ENCODE measurements around the gene NINJ1.
A peak's percentile ranks its signal among the peaks of the same experiment; 100 is the strongest.
"Not testable (repeated sequence)": the region's sequence is repeated elsewhere in the genome, so short reads cannot be mapped to it uniquely, and the experiment has no call there.

Gene NINJ1

DNA sequence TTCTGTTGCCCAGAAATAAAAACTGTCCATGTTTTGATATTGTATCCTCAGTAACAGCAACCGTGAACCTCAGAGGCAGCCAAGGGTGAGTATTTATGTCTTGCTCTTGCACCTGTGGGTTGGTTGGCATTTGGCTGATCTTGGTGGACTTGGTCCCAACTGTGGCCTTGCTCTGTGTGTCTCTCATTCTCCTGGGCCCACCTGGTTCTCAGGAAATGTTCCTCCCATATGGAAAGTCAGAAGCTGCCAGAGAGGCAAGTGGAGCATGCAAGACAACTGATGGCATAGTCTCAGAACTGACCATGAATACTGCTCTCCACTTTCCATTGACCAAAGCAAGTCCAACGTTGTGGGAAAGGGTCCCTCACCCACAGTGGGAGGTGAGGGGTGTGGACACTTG is 13.6 kb upstream of the NINJ1 start:
- Mint-ChIP-seq H3K9me3 (peaks cover 28% of the 10 kb centered on the region), H3K36me3 (ENCODE audit: low read depth) (peaks cover 14% of the 10 kb centered on the region)

DNA sequence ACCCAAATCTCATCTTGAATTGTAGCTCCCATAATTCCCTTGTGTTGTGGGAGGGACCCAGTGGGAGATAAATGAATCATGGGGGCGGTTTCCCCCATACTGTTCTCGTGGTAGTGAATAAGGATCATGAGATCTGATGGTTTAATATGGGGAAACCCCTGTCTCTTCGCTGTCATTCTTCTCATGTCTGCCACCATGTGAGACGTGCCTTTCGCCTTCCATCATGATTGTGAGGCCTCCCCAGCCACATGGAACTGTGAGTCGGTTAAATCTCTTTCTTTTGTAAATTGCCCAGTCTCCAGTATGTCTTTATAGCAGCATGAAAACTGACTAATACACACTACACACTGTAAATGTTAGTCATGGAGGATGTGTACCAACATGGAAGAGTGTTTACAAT is 12.6 kb upstream of the NINJ1 start:
- peak overlapping the region; percentile 45 for H3K27ac Mint-ChIP-seq
- H3K4me3 Mint-ChIP-seq; H3K27me3 Mint-ChIP-seq (ENCODE audit: low read depth): not testable (repeated sequence)
- peaks cover 52% of the 10 kb centered on the region for H3K4me1 Mint-ChIP-seq (ENCODE audit: low read depth)
- H3K36me3 Mint-ChIP-seq (ENCODE audit: low read depth) = peaks cover 14% of the 10 kb centered on the region
- peaks cover 28% of the 10 kb centered on the region for H3K9me3 Mint-ChIP-seq

More for the DNA sequence above, 13.6 kb upstream of the NINJ1 start:
- Mint-ChIP-seq H3K4me3 (no peak overlapping the region), H3K4me1 (ENCODE audit: low read depth) (peaks cover 50% of the 10 kb centered on the region), H3K27me3 (ENCODE audit: low read depth) (no peaks in the 10 kb centered on the region), H3K27ac (no peak overlapping the region)

DNA sequence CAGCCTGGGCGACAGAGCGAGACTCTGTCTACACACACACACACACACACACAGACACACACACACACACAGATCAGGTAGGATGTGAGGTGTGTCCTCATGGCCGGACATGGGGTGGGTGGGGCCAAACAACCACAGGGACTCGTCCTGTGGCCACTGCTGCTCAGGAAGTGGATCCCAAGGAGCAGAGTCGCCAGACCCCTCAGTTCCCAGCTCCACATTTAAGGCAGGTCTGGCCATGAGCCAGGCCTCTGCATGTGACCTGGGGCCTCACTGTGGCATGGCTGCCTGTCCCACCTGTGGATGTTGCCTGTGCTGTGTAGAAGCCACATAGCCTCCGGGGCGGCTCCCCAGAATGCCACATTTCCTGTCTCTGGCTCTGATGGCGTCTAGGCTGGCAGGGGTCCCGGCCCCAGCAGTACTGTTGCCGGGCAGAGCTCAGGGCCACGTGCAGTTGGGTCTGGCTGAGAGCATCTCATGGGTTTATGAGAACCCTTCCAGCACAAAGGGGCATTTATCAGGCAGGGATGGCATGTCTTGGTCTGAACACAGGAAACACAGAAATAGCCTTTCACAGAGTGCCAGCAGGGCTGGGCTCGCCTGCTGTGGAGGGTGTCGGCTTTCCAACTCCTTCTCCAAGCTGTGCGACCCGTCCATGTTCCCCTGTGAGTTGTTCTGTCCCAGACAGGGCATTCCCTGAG is 9.9 kb upstream of the NINJ1 start:
- Mint-ChIP-seq H3K27ac (peak overlapping the region; percentile 78), H3K27me3 (ENCODE audit: low read depth) (no peaks in the 10 kb centered on the region), H3K4me1 (ENCODE audit: low read depth) (peaks cover 46% of the 10 kb centered on the region), H3K36me3 (ENCODE audit: low read depth) (peaks cover 11% of the 10 kb centered on the region), H3K4me3 (peak overlapping the region; percentile 22), H3K9me3 (peaks cover 22% of the 10 kb centered on the region)

DNA sequence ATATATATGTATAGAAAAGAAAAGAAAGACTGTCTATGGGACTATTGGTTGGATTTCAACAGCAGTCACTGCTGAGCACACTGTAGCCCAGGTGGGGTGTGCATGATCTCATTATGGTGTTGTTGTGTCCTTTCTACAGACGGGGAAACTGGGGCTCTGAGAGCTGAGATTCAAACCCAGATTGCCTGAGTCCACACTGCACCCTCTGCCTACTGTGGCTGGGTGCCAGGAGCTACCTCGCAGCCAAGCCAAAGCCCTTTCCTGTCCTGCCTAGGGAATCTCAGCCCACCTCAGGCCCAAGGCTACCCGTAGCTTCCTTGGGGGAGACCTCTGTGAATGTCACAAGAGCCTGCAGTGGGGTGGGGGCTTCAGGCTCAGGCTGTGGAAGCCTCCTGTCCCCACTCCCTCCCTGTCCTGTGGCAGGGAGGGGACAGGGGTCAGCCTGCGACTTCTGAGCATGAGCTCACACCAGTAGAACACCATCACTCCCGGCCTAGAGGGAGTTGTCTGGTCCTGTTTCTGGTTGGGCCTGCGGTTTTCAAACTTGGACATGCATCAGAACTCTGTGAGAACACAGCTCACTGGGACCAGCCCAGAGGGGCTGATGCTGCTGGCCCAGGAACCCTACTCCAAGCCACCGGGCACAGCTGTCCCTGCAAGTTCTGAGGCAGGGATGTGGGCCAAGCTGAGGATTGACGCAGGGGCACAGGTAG is 7.9 kb upstream of the NINJ1 start:
- Mint-ChIP-seq H3K4me1 (ENCODE audit: low read depth) (peaks cover 52% of the 10 kb centered on the region), H3K9me3 (peaks cover 13% of the 10 kb centered on the region), H3K36me3 (ENCODE audit: low read depth) (peaks cover 4% of the 10 kb centered on the region), H3K27ac (no peak overlapping the region), H3K27me3 (ENCODE audit: low read depth) (no peaks in the 10 kb centered on the region), H3K4me3 (no peak overlapping the region)

DNA sequence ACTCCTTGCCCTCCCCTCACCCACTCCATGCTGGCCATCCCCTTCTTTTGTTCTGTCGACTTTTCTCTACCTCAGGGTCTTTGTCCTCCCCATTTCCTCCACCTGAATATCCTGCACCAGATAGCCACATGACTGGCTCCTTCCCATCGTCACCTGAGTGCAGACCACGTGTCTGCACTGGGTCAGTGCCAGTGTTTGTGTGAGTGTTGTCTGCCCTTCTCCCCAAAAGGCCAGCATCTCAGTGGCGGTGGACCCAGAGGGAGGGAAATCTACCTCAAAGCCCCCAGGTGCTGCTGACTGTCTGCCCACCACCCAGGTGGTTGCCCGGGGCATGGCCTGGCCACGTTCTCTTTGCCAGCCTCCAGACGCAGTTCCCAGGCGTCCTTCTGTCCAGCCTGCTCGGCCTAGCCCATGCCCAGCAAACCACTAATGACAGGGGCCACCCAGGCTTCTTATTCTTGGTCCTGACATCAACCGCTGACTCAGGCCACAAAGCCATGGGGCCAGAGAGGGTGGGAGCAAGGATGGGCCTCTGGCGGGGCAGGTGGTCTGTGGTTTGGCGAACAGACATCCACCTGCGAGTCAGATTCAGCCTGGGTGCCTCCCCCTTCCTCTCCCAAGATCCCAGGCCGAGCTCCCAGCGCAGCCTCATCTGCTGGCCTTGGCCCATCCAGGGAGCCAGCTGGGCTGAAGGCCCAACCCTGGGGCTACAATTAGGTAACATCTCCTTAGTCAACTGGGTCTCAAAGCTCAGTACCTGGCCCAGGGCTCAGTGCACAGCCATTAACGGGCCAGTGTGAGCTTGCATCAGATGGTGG is 5.5 kb upstream of the NINJ1 start:
- Mint-ChIP-seq H3K36me3 (ENCODE audit: low read depth) (no peaks in the 10 kb centered on the region), H3K4me1 (ENCODE audit: low read depth) (peaks cover 49% of the 10 kb centered on the region), H3K27ac (peak overlapping the region; percentile 55), H3K27me3 (ENCODE audit: low read depth) (no peaks in the 10 kb centered on the region), H3K9me3 (peaks cover 4% of the 10 kb centered on the region), H3K4me3 (no peak overlapping the region)

DNA sequence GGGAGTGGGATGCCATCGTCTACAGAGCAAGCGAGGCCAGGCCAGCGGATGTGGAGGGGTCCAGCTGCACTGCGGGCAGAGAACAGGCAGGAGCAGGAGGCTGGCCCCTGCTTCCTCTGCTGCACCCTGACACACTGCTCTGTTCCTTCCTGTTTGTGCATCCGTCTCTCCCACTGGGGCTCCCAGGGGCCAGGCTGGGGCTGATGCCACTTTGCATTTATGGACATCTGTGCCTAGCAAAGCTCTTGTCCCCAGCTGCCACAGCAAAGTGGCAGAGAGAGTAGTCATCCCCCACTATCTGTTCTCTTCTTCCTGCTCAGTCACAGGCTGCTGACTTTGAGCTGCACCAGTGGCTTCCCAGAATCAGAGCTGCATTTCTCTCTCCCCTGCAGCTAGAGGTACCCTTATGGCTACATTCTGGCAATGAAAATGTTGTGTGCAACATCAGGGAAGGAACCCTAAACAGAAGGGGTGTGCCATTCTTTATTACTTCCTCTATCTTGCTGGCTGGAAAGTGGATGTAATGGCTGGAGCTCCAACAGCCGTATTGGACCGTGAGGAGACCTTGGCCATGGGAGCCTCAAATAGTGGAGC is 4.2 kb upstream of the NINJ1 start:
- no peaks in the 10 kb centered on the region for H3K27me3 Mint-ChIP-seq (ENCODE audit: low read depth)
- H3K36me3 Mint-ChIP-seq (ENCODE audit: low read depth) = no peaks in the 10 kb centered on the region
- H3K4me1 Mint-ChIP-seq (ENCODE audit: low read depth) = peaks cover 37% of the 10 kb centered on the region
- H3K27ac Mint-ChIP-seq = peak overlapping the region; percentile 83
- no peak overlapping the region for H3K4me3 Mint-ChIP-seq
- H3K9me3 Mint-ChIP-seq = peaks cover 4% of the 10 kb centered on the region

DNA sequence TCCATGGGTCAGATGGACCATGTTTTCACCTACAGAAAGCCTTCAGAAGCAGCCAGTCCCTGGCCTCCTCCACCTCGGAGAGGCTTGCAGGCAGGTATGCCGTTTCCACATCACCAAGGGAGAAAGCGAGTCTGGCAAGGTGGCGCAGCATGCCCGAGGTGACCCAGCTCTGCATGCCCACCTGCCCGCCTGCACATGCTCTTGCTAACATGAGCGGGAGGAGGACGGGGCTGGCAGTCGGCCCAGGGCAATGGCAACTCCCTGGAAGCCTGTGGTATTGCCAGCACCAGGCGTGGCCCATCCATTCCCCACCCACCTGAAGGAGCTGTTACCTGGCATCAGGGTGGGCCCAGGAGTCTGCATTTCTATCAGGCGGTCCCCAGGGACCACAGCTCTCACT is 3.3 kb upstream of the NINJ1 start:
- H3K27me3 Mint-ChIP-seq (ENCODE audit: low read depth) = no peaks in the 10 kb centered on the region
- H3K36me3 Mint-ChIP-seq (ENCODE audit: low read depth) = no peaks in the 10 kb centered on the region
- peaks cover 41% of the 10 kb centered on the region for H3K4me1 Mint-ChIP-seq (ENCODE audit: low read depth)
- H3K9me3 Mint-ChIP-seq = peaks cover 4% of the 10 kb centered on the region
- H3K4me3 Mint-ChIP-seq = no peak overlapping the region
- H3K27ac Mint-ChIP-seq = no peak overlapping the region

DNA sequence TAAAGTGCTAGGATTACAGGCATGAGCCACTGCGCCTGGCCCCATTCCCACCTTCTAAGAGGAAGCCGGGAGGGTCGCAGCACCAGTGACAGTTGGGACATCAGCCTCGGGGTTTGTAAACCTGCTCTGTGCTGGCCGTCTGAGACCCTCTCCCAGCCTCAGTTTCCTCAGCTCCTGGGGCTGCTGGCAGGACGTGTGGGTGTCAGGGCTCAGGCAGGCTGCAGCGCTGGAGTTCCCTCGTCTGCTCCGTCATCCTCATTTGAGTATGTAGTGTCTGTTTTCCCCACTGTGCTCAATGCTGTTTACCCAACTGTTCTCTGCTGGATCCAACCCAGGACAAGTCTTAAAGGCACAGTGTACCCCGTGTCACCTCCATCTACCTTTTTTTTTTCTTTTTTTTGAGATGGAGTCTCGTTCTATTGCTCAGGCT is 2.0 kb upstream of the NINJ1 start:
- Mint-ChIP-seq H3K4me3 (no peak overlapping the region), H3K4me1 (ENCODE audit: low read depth) (peaks cover 49% of the 10 kb centered on the region), H3K27me3 (ENCODE audit: low read depth) (no peaks in the 10 kb centered on the region), H3K36me3 (ENCODE audit: low read depth) (peaks cover 3% of the 10 kb centered on the region), H3K27ac (peak overlapping the region; percentile 41), H3K9me3 (peaks cover 4% of the 10 kb centered on the region)

DNA sequence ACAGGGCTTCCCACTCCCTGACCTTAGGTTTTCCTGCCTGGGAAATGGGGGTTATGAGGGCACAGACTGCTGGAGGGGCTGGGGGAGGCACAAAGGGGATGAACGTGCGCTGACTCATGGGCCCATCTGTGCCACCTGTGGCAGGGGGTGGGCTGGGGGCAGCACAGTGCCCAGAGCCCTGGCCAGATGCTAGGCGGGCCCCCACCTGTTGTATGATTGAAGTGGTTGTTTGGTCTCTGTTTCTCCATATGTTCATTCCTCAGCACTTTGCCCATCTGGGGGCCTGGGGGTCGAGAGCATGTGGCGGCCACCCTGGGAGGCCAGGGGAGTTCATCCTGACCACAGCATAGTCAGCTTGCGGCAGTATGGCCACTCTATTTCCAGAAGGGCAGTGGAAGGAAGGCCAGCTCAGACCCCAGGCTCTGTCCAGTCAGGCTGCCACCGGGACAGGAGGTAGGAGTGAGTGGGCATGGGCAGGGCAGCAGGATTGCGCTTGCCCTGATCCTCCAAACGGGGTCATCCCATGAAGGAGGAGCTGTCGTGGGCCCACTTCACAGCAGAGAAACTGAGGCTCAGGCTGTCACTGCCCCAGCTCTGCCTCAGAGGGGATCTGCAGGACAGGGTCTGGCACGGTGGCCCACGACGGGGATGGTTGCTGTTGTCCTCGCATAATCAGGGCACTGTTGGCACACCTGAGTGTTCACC is 841 bp upstream of the NINJ1 start:
- H3K36me3 Mint-ChIP-seq (ENCODE audit: low read depth) = peaks cover 3% of the 10 kb centered on the region
- peaks cover 4% of the 10 kb centered on the region for H3K9me3 Mint-ChIP-seq
- peaks cover 49% of the 10 kb centered on the region for H3K4me1 Mint-ChIP-seq (ENCODE audit: low read depth)
- H3K4me3 Mint-ChIP-seq = peak overlapping the region; percentile 84
- H3K27ac Mint-ChIP-seq = peak overlapping the region; percentile 91
- no peaks in the 10 kb centered on the region for H3K27me3 Mint-ChIP-seq (ENCODE audit: low read depth)

DNA sequence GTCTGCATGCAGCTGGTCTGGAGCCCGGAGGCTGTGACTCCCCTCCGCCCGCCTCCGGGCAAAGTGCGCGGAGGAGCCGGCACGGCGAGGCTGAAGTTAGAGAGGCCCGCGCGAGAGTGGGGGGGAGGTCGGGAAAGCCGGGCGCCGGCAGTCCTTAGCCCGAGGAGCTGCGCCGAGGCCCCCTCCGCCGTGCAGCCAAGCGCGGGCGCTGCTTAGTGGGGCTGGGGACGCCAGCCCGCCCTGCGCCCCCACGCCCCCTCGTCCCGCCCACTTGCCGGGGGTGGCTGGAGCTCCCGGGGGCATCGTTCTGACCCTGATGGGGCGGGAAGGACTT is 403 bp downstream of the NINJ1 start:
- peaks cover 4% of the 10 kb centered on the region for H3K9me3 Mint-ChIP-seq
- H3K36me3 Mint-ChIP-seq (ENCODE audit: low read depth) = peaks cover 4% of the 10 kb centered on the region
- H3K27ac Mint-ChIP-seq = peak overlapping the region; percentile 92
- peak overlapping the region; percentile 90 for H3K4me3 Mint-ChIP-seq
- H3K4me1 Mint-ChIP-seq (ENCODE audit: low read depth) = peaks cover 51% of the 10 kb centered on the region
- no peaks in the 10 kb centered on the region for H3K27me3 Mint-ChIP-seq (ENCODE audit: low read depth)

DNA sequence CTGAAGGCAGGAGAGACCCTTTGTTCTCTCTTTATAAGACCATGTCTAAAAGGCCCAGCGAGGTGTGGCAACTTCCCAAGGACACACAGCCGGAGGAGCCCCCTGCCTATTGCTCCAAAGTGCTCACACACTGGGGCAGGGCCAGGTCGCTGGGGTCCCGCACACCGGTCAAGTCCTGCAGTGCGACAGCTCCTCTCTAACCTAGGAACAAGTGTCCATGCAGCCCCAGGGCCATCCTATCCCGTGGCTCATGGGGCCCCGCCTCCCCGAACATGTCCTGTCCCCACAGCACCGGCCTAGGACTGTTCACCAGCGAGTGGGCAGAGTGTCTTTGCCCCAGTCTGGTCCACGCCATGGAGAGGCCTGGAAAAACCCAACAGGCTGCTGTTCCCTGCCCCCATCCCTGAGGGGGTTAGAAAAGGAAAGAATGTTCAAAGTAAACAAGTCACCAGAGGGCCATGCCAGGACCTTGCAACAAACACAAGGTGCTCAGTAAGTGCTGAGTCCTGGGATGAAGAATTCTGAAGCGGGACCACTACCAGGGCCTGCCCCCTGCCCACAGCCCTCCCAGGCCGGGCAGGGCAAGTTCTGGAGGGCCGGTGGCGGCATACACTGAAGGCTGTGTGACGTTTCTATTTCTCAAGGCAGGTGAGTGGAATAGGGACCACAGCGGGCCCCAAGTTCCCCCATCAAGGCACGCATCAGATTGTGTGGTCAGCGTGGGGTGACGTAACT is 938 bp downstream of the NINJ1 start:
- Mint-ChIP-seq H3K36me3 (ENCODE audit: low read depth) (peaks cover 6% of the 10 kb centered on the region), H3K27ac (peak overlapping the region; percentile 92), H3K27me3 (ENCODE audit: low read depth) (no peaks in the 10 kb centered on the region), H3K4me1 (ENCODE audit: low read depth) (peaks cover 49% of the 10 kb centered on the region), H3K9me3 (no peaks in the 10 kb centered on the region), H3K4me3 (peak overlapping the region; percentile 90)

DNA sequence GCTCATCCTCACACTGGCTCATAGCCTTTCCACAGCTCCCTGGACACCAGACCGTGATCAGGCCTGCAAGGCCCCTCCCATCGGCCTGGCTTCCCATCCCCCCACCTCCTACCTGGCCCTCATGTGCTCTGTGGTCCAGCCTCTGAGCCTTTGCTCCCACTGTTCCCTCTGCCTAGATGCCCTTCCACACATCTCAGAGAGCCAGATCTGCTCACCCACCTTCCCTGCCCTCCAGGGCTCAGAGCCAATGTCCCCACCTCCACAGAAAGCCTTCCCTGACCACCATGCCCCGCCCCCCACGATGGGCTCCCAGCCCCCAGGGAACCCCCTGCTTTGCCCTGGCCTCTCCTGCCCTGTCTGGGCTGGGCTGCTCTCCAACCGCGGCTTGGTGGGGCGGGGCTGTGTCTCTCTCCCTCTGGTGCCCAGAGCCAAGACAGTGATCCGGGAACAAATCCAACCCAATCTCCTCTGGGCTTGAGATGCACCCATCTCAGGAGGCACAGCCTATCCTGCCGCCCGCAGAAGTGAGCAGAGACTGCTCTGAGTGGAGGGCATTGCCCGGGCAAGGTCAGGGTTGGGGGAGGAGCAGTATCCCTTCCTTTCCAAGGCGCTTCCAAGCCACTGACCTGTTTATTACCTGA is 1.6 kb downstream of the NINJ1 start:
- peak overlapping the region; percentile 90 for H3K4me3 Mint-ChIP-seq
- peaks cover 6% of the 10 kb centered on the region for H3K36me3 Mint-ChIP-seq (ENCODE audit: low read depth)
- no peaks in the 10 kb centered on the region for H3K9me3 Mint-ChIP-seq
- H3K4me1 Mint-ChIP-seq (ENCODE audit: low read depth) = peaks cover 45% of the 10 kb centered on the region
- H3K27me3 Mint-ChIP-seq (ENCODE audit: low read depth) = no peaks in the 10 kb centered on the region
- H3K27ac Mint-ChIP-seq = peak overlapping the region; percentile 92

DNA sequence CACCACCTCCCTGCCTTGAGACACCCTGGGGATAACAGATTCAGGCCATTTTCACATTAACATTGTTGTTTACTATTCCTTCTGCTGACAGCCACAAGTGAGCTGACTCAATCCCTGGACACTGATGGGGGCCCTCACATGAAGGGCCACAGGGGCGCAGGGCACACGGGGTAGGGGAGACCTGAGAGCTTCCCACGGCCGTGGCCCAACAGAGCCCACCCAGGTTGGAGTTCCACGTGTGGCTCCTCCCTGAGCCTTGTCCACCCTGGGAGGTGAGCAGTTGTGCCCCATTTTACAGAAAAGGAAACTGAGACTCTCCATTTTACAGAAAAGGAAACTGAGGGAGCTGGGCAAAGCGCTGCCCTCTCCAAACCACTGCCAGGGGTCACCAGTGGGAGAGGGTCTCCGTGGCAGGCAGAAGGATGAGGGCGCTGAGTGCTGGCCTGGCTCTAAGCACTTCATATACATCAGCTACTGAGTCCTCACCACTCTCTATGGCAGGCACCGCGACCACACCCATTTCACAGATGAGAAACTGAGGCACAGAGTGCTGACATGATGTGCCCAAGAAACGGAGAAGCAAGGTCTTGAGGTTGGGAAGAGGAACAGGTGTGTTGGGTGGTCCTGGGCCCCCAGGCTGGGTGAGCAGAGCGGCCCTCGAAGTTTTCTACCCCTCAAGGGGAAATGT is 2.3 kb downstream of the NINJ1 start:
- Mint-ChIP-seq H3K27me3 (ENCODE audit: low read depth) (no peaks in the 10 kb centered on the region), H3K4me3 (peak overlapping the region; percentile 90), H3K4me1 (ENCODE audit: low read depth) (peaks cover 51% of the 10 kb centered on the region), H3K27ac (peak overlapping the region; percentile 45), H3K36me3 (ENCODE audit: low read depth) (peaks cover 6% of the 10 kb centered on the region), H3K9me3 (no peaks in the 10 kb centered on the region)

Measured in T-helper 1 cell treated with Interleukin-12 subunit alpha and Interleukin-12 subunit beta and Interleukin-4 antibody, amounts not matched to agents 30 μg/mL and 1 μg/mL, for 36 hours (primary cell).